Skeletal muscle tissue (tissue), 4 donors: ENCODE results near the gene TBC1D1. TPM values are rescaled to one million over a fixed set of nuclear protein-coding genes. Genes with fewer than 3 reads are reported as not detected.

Experiments used
- H3K27ac ChIP-seq: one replicate; pipeline ENCODE4 v1.7.0; 2013; ENCODE audit warnings: mild to moderate bottlenecking, low read depth, low read length, inconsistent platforms
- H3K27me3 ChIP-seq, 3 donors: one replicate each; pipeline ENCODE4 v1.7.0; 2013; ENCODE audit warnings: low read length in 3 of 3; ENCODE audit not compliant: control insufficient read depth in 3 of 3, insufficient read depth in 3 of 3
- H3K36me3 ChIP-seq, 3 donors: one replicate each; pipeline ENCODE4 v1.7.0; 2013; ENCODE audit warnings: low read length in 3 of 3; ENCODE audit not compliant: control insufficient read depth in 3 of 3, insufficient read depth in 3 of 3
- H3K4me1 ChIP-seq, 3 donors: one replicate each; pipeline ENCODE4 v1.7.0; 2013; ENCODE audit warnings: low read length in 3 of 3, mild to moderate bottlenecking in 3 of 3; ENCODE audit not compliant: control insufficient read depth in 3 of 3, insufficient read depth in 3 of 3
- H3K4me3 ChIP-seq, 3 donors: one replicate each; pipeline ENCODE4 v1.7.0; 2013; ENCODE audit warnings: low read length in 3 of 3
- H3K9ac ChIP-seq, 3 donors: one replicate each; pipeline ENCODE4 v1.7.0; 2013; ENCODE audit warnings: low read length in 3 of 3, mild to moderate bottlenecking in 3 of 3, moderate library complexity in 2 of 3, low read depth in 1 of 3
- H3K9me3 ChIP-seq, 3 donors: one replicate each; pipeline ENCODE4 v1.7.0; 2013; ENCODE audit warnings: low read length in 3 of 3; ENCODE audit not compliant: control insufficient read depth in 3 of 3
- total RNA-seq: library from RNA; depleted of rRNA; stranded (reverse); fragments of >200 nt; gene quantifications from one replicate; pipeline ENCODE4 v1.2.3, GENCODE V29; 2014
- donor health status: Osteomylitis.

The TBC1D1 gene
- total RNA-seq, 1 donor from 2014 or later: 54.3 TPM

DNA sequence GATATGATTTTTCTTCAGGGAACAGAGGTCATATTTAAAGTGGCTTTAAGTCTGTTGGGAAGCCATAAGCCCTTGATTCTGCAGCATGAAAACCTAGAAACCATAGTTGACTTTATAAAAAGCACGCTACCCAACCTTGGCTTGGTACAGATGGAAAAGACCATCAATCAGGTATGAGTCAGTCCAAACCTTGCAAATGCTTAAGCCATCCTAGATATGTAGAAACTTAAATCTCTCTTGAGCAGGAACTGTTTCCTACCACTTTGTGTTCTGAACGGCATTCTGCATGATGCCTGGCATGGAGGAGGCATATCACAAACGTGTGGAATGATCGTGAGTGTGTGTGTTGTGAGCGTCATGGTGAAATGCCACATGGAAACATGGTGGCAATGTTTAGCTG, 234.1 kb downstream of the TBC1D1 start:
- Histone ChIP-seq H3K36me3 (peaks cover 6 to 31% (median 17%) of the 10 kb centered on the region in 3 donors), H3K4me3 (no peak overlapping the region), H3K27ac (no peak overlapping the region), H3K4me1 (no peaks in the 10 kb centered on the region), H3K9me3 (no peaks in the 10 kb centered on the region), H3K9ac (no peak overlapping the region), H3K27me3 (no peaks in the 10 kb centered on the region)

DNA sequence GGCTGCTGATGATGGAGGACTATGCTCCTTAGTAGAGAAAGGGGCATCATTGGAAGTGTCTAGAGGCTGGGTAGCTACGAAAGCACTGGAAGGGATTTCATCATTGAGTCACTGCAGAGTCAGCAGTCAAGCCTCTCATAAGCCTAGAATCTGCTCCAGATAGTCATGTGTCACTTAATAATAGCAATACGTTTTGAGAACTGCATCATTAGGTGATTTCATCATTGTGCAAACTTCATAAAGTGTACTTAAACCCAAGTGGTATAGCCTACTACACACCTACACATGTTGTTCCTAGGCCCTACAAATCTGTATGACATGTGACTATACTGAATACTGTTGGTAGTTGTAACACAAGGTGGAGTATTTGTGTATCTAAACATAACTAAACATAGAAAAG, 234.9 kb downstream of the TBC1D1 start:
- Histone ChIP-seq H3K4me1 (no peaks in the 10 kb centered on the region), H3K9me3 (no peaks in the 10 kb centered on the region), H3K36me3 (peaks cover 5 to 27% (median 17%) of the 10 kb centered on the region in 3 donors), H3K4me3 (no peak overlapping the region), H3K9ac (no peak overlapping the region), H3K27me3 (no peaks in the 10 kb centered on the region), H3K27ac (no peak overlapping the region)

GRCh38 chr4:38128478-38129459, 237.9 kb downstream of the TBC1D1 start:
- Histone ChIP-seq H3K27me3 (no peaks in the 10 kb centered on the region), H3K9ac (no peak overlapping the region), H3K27ac (no peak overlapping the region), H3K36me3 (peaks cover 4 to 20% (median 14%) of the 10 kb centered on the region in 3 donors), H3K4me3 (no peak overlapping the region), H3K4me1 (peaks cover 3 to 6% (median 5%) of the 10 kb centered on the region in 3 donors), H3K9me3 (no peaks in the 10 kb centered on the region)

- H3K9ac ChIP-seq: no peak overlapping the region
- no peaks in the 10 kb centered on the region for H3K27me3 ChIP-seq
- H3K9me3 ChIP-seq: no peaks in the 10 kb centered on the region
- no peak overlapping the region for H3K4me3 ChIP-seq
- H3K27ac ChIP-seq: no peak overlapping the region
- H3K36me3 ChIP-seq: peaks cover 8 to 20% (median 17%) of the 10 kb centered on the region in 3 donors
- H3K4me1 ChIP-seq: peaks cover 3 to 6% (median 5%) of the 10 kb centered on the region in 3 donors
Observed at GRCh38 chr4:38129460-38130227, 238.8 kb downstream of the TBC1D1 start.

GRCh38 chr4:38130884-38131283, 240.0 kb downstream of the TBC1D1 start:
- no peak overlapping the region for H3K4me3 ChIP-seq
- H3K27ac ChIP-seq: no peak overlapping the region
- H3K27me3 ChIP-seq: no peaks in the 10 kb centered on the region
- peaks cover 10 to 18% (median 10%) of the 10 kb centered on the region in 3 donors for H3K36me3 ChIP-seq
- no peaks in the 10 kb centered on the region for H3K9me3 ChIP-seq
- H3K9ac ChIP-seq: no peak overlapping the region
- H3K4me1 ChIP-seq: peaks cover 3 to 6% (median 5%) of the 10 kb centered on the region in 3 donors

- Histone ChIP-seq H3K9ac (no peak overlapping the region), H3K36me3 (peaks cover 8 to 15% (median 12%) of the 10 kb centered on the region in 3 donors), H3K4me3 (no peak overlapping the region), H3K4me1 (peaks cover 3 to 6% (median 5%) of the 10 kb centered on the region in 3 donors), H3K9me3 (no peaks in the 10 kb centered on the region), H3K27ac (peak overlapping the region; percentile 28), H3K27me3 (no peaks in the 10 kb centered on the region)
Observed at GRCh38 chr4:38131371-38132091, 240.6 kb downstream of the TBC1D1 start.

DNA sequence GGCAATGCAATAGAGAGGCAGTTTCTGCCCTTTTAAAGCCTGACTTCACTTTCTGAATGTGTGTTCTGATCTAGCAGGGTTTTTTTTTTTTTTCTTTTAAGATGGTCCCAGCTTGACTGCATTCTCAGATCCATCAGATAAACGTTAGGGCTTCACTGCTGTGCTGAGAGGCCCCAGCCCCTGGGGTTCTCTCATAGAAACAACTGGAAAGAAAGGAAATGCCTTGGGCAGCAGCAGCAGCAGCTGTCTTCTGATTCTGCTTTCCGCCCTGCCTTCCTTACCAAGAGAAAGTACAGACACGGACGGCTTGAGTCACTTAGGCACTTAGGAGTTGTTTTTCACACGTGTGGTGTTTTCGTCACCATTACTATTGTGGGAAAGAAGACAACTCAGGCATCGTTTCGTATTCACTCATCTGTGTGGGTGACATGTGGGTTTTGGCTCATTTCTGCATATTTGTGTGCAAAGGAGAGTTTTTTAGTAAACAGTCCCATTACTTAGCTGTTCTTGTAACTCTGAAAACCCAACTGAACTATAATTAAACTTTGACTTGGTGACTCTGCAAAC, 241.3 kb downstream of the TBC1D1 start:
- H3K9ac ChIP-seq: peak overlapping the region in 1 of 3 donors; percentile 26

DNA sequence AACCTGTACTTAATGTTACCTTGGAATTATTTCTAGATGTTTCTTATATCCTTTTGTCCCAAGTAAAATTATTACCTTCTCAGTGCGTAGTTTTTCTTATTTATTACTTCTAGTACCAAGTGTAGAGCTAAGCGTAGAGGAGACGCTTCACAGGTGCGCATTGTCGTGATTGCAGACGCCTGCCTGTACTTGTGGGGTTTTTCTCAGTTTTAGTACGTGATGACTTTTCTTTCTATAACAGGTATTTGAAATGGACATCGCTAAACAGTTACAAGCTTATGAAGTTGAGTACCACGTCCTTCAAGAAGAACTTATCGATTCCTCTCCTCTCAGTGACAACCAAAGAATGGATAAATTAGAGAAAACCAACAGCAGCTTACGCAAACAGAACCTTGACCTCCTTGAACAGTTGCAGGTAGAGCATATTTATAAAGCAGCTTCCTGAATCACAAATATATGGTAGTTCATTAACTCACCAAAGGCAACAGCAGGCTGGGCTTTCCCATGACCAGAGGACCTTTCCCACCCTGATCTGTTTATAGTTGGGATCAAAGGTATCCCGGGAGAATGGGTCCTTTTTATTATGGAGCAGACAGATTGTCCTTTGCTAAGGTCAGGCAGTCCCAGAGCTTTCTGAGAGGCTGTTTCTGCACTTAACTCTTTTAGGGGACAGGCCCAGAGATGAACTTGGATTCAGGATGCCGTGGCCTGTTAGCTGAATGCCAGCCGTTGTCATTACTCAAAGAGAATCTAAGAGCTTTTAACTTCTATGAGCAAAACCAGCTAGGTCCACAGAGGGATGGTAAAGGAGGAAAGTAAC, 242.2 kb downstream of the TBC1D1 start:
- Histone ChIP-seq H3K36me3 (peaks cover 20 to 22% (median 22%) of the 10 kb centered on the region in 3 donors), H3K27ac (peak overlapping the region; percentile 28), H3K9ac (no peak overlapping the region), H3K4me3 (no peak overlapping the region), H3K4me1 (peaks cover 3 to 6% (median 5%) of the 10 kb centered on the region in 3 donors), H3K27me3 (no peaks in the 10 kb centered on the region), H3K9me3 (no peaks in the 10 kb centered on the region)

More for the DNA sequence above, 241.3 kb downstream of the TBC1D1 start:
- Histone ChIP-seq H3K9me3 (no peaks in the 10 kb centered on the region), H3K27me3 (no peaks in the 10 kb centered on the region), H3K4me1 (peaks cover 3 to 6% (median 5%) of the 10 kb centered on the region in 3 donors), H3K4me3 (no peak overlapping the region), H3K27ac (peak overlapping the region; percentile 28), H3K36me3 (peaks cover 12 to 18% (median 18%) of the 10 kb centered on the region in 3 donors)
